Activated naive CD4-positive, alpha-beta T cell treated with anti-CD3 and anti-CD28 coated beads for 36 hours (primary cell): ENCODE measurements around the gene NPTX2. TPM values are rescaled to one million over a fixed set of nuclear protein-coding genes. Genes with fewer than 3 reads are reported as not detected.
A peak's percentile ranks its signal among the peaks of the same experiment; 100 is the strongest.
"Not testable (repeated sequence)": the region's sequence is repeated elsewhere in the genome, so short reads cannot be mapped to it uniquely, and the experiment has no call there.

Experiments
- CTCF ChIA-PET: fragments of 350-600 bp; sonication (Branson Sonifier 250); formaldehyde crosslinking; loops from one replicate; lab custom pipeline; 2021; ENCODE audit warnings: antibody characterized with exemption; lab: Charles Lee
- DNase-seq: peaks from one replicate; pipeline ENCODE4 v3.0.0-alpha.2; 2020
- H3K27ac Mint-ChIP-seq: one replicate; pipeline ENCODE4 v1.8.0; 2021; ENCODE audit warnings: mild to moderate bottlenecking, mixed read lengths
- H3K27me3 Mint-ChIP-seq: one replicate; pipeline ENCODE4 v1.8.0; 2021; ENCODE audit warnings: low read depth, mixed read lengths
- H3K36me3 Mint-ChIP-seq: one replicate; pipeline ENCODE4 v1.8.0; 2021; ENCODE audit warnings: low read depth, mixed read lengths
- H3K4me1 Mint-ChIP-seq: one replicate; pipeline ENCODE4 v1.8.0; 2021; ENCODE audit warnings: low read depth, mixed read lengths
- H3K4me3 Mint-ChIP-seq: one replicate; pipeline ENCODE4 v1.8.0; 2021; ENCODE audit warnings: mild to moderate bottlenecking, moderate library complexity, mixed read lengths
- H3K9me3 Mint-ChIP-seq: one replicate; pipeline ENCODE4 v1.8.0; 2021; ENCODE audit warnings: mixed read lengths
- intact Hi-C: fragments of 100-400 bp; cut with micrococcal nuclease; formaldehyde crosslinking; loops from one replicate; pipeline ENCODE4 v1.15.1; 2023
- total RNA-seq, 2 experiments: library from RNA; stranded (reverse); gene quantifications; one replicate each; pipeline ENCODE4 v1.2.3, GENCODE V29; 2021

The NPTX2 gene, protein sequence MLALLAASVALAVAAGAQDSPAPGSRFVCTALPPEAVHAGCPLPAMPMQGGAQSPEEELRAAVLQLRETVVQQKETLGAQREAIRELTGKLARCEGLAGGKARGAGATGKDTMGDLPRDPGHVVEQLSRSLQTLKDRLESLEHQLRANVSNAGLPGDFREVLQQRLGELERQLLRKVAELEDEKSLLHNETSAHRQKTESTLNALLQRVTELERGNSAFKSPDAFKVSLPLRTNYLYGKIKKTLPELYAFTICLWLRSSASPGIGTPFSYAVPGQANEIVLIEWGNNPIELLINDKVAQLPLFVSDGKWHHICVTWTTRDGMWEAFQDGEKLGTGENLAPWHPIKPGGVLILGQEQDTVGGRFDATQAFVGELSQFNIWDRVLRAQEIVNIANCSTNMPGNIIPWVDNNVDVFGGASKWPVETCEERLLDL
- not detected for total RNA-seq

DNA sequence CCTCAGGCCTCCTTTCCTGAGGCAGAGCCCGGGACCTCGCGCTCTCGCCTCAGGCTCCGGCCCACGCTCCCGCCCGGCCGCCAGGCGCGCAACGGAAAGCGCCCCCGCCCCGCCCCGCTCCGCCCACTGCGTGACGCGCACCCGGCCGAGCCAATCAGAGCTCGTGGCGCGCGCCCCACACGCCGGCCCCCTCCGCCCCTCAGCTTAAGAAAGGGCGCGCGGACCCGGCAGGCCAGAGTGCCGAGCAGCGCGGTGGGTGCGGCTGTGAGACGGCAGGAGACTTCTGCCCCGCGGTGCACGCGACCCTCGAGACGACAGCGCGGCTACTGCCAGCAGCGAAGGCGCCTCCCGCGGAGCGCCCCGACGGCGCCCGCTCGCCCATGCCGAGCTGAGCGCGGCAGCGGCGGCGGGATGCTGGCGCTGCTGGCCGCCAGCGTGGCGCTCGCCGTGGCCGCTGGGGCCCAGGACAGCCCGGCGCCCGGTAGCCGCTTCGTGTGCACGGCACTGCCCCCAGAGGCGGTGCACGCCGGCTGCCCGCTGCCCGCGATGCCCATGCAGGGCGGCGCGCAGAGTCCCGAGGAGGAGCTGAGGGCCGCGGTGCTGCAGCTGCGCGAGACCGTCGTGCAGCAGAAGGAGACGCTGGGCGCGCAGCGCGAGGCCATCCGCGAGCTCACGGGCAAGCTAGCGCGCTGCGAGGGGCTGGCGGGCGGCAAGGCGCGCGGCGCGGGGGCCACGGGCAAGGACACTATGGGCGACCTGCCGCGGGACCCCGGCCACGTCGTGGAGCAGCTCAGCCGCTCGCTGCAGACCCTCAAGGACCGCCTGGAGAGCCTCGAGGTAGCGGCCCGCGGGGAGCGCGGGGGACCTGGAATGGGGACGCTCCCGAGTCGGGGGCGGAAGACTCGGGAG, at the start of gene NPTX2:
Gene NPTX2 (plus strand): TSS at position 235 of the 909 bp plus-strand sequence. CDS start 177 bp downstream, at position 412.
- DNase-seq: peak; percentile 13
- intact Hi-C loops: loop anchor here (10.0 kb wide), 1 partner anchor 183 kb away; no protein-coding TSS in a partner anchor
- H3K4me1 Mint-ChIP-seq: peaks cover 6% of the 10 kb centered on the region
- no peaks in the 10 kb centered on the region for H3K9me3 Mint-ChIP-seq
- no peak within 1 kb of the TSS for H3K27ac Mint-ChIP-seq
- H3K36me3 Mint-ChIP-seq: no peaks in the 10 kb centered on the region
- no peak within 1 kb of the TSS for H3K4me3 Mint-ChIP-seq
- H3K27me3 Mint-ChIP-seq: peaks cover 56% of the 10 kb centered on the region
- CTCF ChIA-PET: no interaction called here

DNA sequence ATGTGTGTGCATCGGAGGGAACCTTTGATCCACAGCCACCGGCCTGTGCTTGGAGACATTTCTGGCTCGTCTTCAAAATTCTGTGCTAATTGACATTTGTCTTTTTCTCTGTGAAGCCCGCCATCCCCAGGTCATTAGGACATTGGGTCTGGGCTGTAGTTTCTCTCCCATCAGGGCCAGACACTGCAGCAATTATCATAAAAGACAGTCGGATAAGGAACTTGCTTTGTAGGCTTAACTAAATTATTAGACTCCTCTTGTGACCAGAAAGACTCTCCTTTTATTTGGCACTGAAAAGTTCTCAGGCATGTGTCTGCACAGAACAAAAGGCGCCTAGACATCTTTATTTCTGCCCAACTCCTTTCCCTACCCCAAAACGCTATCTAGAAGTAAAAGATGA, 49.1 kb upstream of the NPTX2 start:
- no peak overlapping the region for H3K4me3 Mint-ChIP-seq
- CTCF ChIA-PET: no interaction called here
- peaks cover 7% of the 10 kb centered on the region for H3K9me3 Mint-ChIP-seq
- H3K4me1 Mint-ChIP-seq: no peaks in the 10 kb centered on the region
- peaks cover 15% of the 10 kb centered on the region for H3K27me3 Mint-ChIP-seq
- no peaks in the 10 kb centered on the region for H3K36me3 Mint-ChIP-seq
- no peak for DNase-seq
- intact Hi-C loops: no loop called here
- no peak overlapping the region for H3K27ac Mint-ChIP-seq

DNA sequence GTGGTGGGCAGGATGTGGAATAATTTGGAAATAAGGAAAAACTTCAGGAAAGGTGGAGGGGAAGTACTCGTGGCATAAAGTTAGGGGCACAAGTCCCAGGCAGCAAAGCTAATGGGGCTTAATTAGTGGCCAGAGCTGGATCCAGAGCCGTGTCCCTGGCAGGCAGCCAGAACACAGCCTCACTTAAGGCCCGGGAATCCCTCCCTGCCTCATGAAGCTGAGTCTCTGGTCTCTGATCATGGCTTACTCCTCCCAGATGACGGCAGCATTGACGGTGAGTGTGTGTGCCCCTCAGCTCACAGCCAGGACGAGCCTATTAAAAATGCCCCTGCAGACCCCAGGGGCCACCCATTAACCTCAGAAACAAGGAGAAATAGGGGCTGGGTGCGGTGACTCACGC, 48.2 kb upstream of the NPTX2 start:
- no peaks in the 10 kb centered on the region for H3K4me1 Mint-ChIP-seq
- peaks cover 14% of the 10 kb centered on the region for H3K27me3 Mint-ChIP-seq
- no peak for DNase-seq
- peaks cover 6% of the 10 kb centered on the region for H3K9me3 Mint-ChIP-seq
- H3K4me3 Mint-ChIP-seq: no peak overlapping the region
- intact Hi-C loops: no loop called here
- no peaks in the 10 kb centered on the region for H3K36me3 Mint-ChIP-seq
- no peak overlapping the region for H3K27ac Mint-ChIP-seq
- CTCF ChIA-PET: no interaction called here

DNA sequence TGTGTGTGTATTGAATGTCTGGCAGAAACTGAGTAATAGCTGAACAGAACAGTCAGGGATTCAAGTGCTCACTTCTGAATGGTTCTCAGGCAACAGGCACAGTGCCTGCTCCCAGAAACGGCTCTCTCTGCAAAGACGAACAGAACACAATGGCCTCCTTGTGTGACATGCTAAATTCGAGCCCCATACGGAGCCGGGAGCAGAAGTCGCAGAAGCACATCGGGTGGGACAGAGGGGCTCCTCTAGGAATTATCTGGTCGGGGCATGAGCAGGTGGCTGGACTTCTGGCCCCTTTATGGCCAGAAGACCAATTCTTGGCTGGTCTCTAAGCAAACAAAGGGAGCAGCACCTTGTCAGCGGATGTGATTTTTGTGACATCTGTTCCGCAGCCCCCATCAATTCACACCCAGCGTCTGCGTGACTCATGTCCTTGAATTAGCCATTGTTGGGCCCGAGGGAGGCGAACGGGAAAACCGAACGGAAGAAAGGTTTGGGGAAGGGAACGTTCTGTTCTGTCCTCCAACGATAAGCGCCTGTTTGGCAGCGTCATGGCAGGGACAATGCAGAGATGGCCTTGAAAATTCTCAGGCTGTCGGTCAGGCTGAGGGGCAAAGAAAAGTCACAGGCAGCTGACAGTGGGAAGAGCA, 47.3 kb upstream of the NPTX2 start:
- intact Hi-C loops: no loop called here
- CTCF ChIA-PET: no interaction called here
- H3K4me1 Mint-ChIP-seq: no peaks in the 10 kb centered on the region
- DNase-seq: no peak
- H3K27me3 Mint-ChIP-seq: peaks cover 12% of the 10 kb centered on the region
- peaks cover 2% of the 10 kb centered on the region for H3K9me3 Mint-ChIP-seq
- no peak overlapping the region for H3K27ac Mint-ChIP-seq
- no peak overlapping the region for H3K4me3 Mint-ChIP-seq
- H3K36me3 Mint-ChIP-seq: no peaks in the 10 kb centered on the region

DNA sequence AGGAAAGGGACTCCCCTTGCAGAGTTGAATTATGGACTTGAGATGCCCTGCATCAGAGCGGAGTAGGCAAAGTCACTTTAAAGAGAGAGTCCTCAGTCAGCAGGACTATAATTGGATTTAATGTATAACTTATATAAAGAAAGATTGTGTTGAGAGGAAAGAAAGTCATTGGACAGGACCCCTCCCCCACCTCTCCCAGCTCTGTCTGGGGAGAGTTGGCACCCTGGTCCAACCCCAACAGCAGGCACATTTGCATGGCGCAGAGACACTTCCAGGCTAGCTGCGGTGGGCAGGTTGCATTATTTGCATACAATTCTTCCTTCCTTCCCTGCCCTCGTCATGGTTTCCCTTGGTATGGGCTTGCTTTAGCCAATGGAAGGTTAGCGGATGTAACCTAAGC, 46.1 kb upstream of the NPTX2 start:
- DNase-seq: no peak
- intact Hi-C loops: no loop called here
- H3K27ac Mint-ChIP-seq: no peak overlapping the region
- peaks cover 12% of the 10 kb centered on the region for H3K27me3 Mint-ChIP-seq
- H3K4me1 Mint-ChIP-seq: no peaks in the 10 kb centered on the region
- no peak overlapping the region for H3K4me3 Mint-ChIP-seq
- no peaks in the 10 kb centered on the region for H3K36me3 Mint-ChIP-seq
- H3K9me3 Mint-ChIP-seq: peaks cover 9% of the 10 kb centered on the region
- CTCF ChIA-PET: no interaction called here

DNA sequence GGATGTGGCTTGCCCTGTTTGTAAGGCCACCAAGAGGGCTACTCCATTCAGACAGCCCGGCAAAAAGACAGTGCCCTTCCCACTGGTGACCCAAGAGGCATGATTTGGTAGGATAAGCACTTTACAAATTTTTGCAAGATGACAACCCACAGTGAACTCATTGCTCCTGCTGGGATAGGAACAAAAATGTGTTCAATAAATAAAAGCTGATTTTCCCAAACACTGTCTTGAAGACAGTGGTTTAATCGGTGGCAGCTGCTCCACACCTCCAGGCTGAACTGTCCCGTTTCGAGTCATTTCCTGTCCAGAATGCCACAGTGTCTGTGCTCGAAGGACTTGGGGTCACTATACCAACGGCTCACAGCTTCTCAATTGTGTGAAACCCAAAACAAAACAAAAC, 45.1 kb upstream of the NPTX2 start:
- Mint-ChIP-seq H3K27me3 (peaks cover 8% of the 10 kb centered on the region), H3K9me3 (peaks cover 17% of the 10 kb centered on the region), H3K4me1 (no peaks in the 10 kb centered on the region), H3K27ac (no peak overlapping the region), H3K36me3 (no peaks in the 10 kb centered on the region), H3K4me3 (no peak overlapping the region)
- CTCF ChIA-PET: no interaction called here
- DNase-seq: no peak
- intact Hi-C loops: no loop called here

DNA sequence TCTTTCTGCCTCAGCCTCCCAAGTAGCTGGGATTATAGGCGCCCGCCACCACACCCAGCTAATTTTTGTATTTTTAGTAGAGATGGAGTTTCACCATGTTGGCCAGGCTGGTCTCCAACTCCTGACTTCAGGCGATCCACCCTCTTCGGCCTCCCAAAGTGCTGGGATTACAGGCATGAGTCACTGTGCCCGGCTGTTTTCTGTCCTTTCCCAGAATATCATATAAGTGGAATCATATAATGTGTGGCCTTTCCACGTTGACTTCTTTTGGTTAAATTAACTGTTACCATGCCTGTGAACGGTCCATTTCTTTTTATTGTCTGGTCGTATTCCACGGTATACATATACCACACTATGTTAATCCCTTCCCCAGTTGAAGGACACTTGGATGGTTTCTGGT, 44.4 kb upstream of the NPTX2 start:
- peaks cover 17% of the 10 kb centered on the region for H3K9me3 Mint-ChIP-seq
- H3K27ac Mint-ChIP-seq, H3K4me3 Mint-ChIP-seq, DNase-seq, H3K36me3 Mint-ChIP-seq, intact Hi-C loops, H3K4me1 Mint-ChIP-seq, CTCF ChIA-PET, H3K27me3 Mint-ChIP-seq: not testable (repeated sequence)

DNA sequence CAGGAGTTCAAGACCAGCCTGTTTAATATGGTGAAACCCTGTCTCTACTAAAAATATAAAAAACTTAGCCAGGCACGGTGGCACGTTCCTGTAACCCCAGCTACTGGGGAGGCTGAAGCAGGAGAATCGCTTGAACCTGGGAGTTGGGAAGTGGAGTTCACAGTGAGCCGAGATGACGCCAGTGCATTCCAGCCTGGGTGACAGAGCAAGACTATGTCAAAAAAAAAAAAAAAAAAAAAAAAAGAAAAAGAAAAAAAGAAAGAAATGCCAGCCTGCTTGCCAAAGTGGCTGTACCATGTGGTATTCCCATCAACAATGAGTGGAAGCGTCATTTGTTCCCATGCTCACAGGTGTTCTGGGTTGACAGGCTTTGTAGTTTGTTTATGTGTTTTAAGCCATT, 43.3 kb upstream of the NPTX2 start:
- H3K9me3 Mint-ChIP-seq: peaks cover 18% of the 10 kb centered on the region
- DNase-seq: no peak
- no peaks in the 10 kb centered on the region for H3K36me3 Mint-ChIP-seq
- no peak overlapping the region for H3K27ac Mint-ChIP-seq
- peaks cover 6% of the 10 kb centered on the region for H3K27me3 Mint-ChIP-seq
- intact Hi-C loops: no loop called here
- CTCF ChIA-PET: no interaction called here
- H3K4me1 Mint-ChIP-seq: no peaks in the 10 kb centered on the region
- H3K4me3 Mint-ChIP-seq: no peak overlapping the region

DNA sequence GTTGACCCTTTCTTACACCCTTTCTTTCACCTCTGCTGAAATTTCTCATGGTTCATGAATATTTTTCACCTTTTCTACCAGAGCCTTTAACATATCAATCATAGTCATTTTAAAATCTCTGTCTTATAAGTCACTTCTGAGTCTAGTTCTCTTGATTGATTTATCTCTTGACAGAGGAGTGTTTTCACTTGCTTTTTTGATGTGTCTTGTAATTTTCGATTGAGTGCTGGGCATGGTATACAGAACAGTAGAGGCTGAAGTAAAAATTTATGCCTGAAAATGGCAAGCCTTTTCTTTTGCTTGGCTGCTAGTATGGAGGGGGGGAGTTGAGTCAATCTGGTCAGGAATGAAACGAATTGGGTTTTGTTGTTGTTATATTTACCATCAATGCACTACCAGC, 41.2 kb upstream of the NPTX2 start:
- no peaks in the 10 kb centered on the region for H3K36me3 Mint-ChIP-seq
- no peak overlapping the region for H3K4me3 Mint-ChIP-seq
- H3K4me1 Mint-ChIP-seq: no peaks in the 10 kb centered on the region
- peaks cover 6% of the 10 kb centered on the region for H3K27me3 Mint-ChIP-seq
- intact Hi-C loops: no loop called here
- CTCF ChIA-PET: no interaction called here
- no peak overlapping the region for H3K27ac Mint-ChIP-seq
- peaks cover 18% of the 10 kb centered on the region for H3K9me3 Mint-ChIP-seq
- no peak for DNase-seq

DNA sequence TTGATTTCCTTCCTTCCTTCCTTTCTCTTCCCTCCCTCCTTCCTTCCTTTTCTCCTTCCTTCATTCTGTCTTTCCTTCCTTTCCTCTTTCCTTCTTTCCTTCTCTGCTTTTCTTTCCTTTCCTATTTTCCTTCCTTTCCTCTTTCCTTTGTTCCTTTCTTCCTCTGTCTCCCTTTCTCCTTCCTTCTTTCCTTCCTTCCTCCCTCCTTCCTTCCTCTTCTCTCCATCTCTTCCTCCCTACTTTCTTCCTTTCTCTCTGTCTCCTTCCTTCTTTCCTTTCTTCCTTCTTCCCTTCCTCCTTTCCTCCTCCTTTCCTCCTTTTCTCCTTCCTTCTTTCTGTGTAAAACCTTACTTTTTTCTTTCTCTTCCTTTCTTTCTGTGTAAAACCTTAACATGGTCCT, 32.3 kb upstream of the NPTX2 start:
- H3K4me1 Mint-ChIP-seq: no peaks in the 10 kb centered on the region
- H3K27ac Mint-ChIP-seq: no peak overlapping the region
- peaks cover 2% of the 10 kb centered on the region for H3K27me3 Mint-ChIP-seq
- CTCF ChIA-PET: no interaction called here
- H3K9me3 Mint-ChIP-seq: peaks cover 4% of the 10 kb centered on the region
- no peaks in the 10 kb centered on the region for H3K36me3 Mint-ChIP-seq
- intact Hi-C loops: no loop called here
- no peak for DNase-seq
- H3K4me3 Mint-ChIP-seq: no peak overlapping the region

DNA sequence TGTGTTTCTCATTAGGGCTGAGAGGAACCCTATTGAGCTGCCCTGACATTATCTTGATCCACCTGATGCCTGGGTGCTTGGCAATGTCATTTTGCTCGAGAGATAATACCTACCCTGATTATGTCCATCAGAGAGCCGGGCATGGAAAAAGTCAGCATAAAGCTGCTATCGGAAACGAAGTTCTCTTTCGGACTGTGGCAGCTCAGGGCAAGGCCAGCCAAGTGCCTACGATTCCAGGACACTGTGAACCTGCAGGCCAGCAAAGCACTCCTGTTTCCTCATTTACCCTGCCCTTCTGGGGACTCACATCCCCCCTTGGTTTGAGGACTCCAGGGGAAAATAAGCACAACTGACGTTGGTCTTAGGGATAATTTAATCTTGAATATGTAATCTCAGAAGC, 25.2 kb upstream of the NPTX2 start:
- no peak overlapping the region for H3K27ac Mint-ChIP-seq
- H3K36me3 Mint-ChIP-seq: no peaks in the 10 kb centered on the region
- CTCF ChIA-PET: no interaction called here
- H3K9me3 Mint-ChIP-seq: no peaks in the 10 kb centered on the region
- no peaks in the 10 kb centered on the region for H3K27me3 Mint-ChIP-seq
- H3K4me3 Mint-ChIP-seq: no peak overlapping the region
- intact Hi-C loops: no loop called here
- no peak for DNase-seq
- no peaks in the 10 kb centered on the region for H3K4me1 Mint-ChIP-seq

DNA sequence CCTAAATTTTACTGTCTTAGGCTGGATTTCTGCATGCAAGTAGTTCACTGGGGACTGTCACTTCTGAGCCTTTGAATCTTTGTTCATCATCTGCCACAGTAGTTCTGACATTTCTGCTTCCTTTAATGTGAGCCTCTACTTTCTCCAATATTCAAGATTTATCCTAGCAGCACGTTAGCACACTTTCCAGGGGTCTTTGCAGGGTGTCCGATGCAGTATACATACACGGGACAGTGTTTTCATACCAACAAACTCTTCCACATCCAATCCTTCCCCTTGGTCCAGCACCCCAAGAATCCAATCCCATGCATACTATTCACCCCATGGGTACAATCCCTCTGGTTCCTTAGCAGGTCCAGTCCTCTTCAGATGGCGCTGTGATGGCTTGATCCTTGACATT, 22.7 kb upstream of the NPTX2 start:
- no peaks in the 10 kb centered on the region for H3K4me1 Mint-ChIP-seq
- no peaks in the 10 kb centered on the region for H3K9me3 Mint-ChIP-seq
- DNase-seq: no peak
- no peaks in the 10 kb centered on the region for H3K27me3 Mint-ChIP-seq
- no peak overlapping the region for H3K4me3 Mint-ChIP-seq
- H3K36me3 Mint-ChIP-seq: no peaks in the 10 kb centered on the region
- no peak overlapping the region for H3K27ac Mint-ChIP-seq
- intact Hi-C loops: no loop called here
- CTCF ChIA-PET: no interaction called here
